Measurements from ENCODE around the gene VCL.

GRCh38 chr10:74135452-74135851, 137.5 kb downstream of the VCL start:
- TF ChIP-seq, protein P1, sequence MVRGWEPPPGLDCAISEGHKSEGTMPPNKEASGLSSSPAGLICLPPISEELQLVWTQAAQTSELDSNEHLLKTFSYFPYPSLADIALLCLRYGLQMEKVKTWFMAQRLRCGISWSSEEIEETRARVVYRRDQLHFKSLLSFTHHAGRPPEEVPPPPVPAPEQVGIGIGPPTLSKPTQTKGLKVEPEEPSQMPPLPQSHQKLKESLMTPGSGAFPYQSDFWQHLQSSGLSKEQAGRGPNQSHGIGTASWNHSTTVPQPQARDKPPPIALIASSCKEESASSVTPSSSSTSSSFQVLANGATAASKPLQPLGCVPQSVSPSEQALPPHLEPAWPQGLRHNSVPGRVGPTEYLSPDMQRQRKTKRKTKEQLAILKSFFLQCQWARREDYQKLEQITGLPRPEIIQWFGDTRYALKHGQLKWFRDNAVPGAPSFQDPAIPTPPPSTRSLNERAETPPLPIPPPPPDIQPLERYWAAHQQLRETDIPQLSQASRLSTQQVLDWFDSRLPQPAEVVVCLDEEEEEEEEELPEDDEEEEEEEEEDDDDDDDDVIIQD (CRISPR knock-in tag; IDR thresholded peaks at IDR 0.05), result no peak
- TF ChIP-seq KDM5B (IDR thresholded peaks at IDR 0.05; ENCODE audit: insufficient replicate concordance, low read depth, low read length), result no peak
- no peak for TF ChIP-seq CTCF (IDR thresholded peaks at IDR 0.05 in 2 of 3, conservative IDR thresholded peaks at IDR 0.05 in 1 of 3; ENCODE audit: insufficient read depth in 2 of 3, low read depth in 1 of 3, low read length in 3 of 3)
- TF ChIP-seq MAFK (IDR thresholded peaks at IDR 0.05; ENCODE audit: low read length), result peak; percentile 42; the same call in 1 of the 2 replicates
- TF ChIP-seq ZBED1 (IDR thresholded peaks at IDR 0.05), result no peak
- TF ChIP-seq ZNF444 (CRISPR knock-in tag; IDR thresholded peaks at IDR 0.05), result no peak
- TF ChIP-seq ZBTB33 (CRISPR knock-in tag; IDR thresholded peaks at IDR 0.05), result no peak
- no peak for TF ChIP-seq ZNF639 (CRISPR knock-in tag; conservative IDR thresholded peaks at IDR 0.05 in 1 of 2, IDR thresholded peaks at IDR 0.05 in 1 of 2)
- no peak for TF ChIP-seq SMARCA4 (IDR thresholded peaks at IDR 0.05)

Measured in K562 (cell line).